SH-SY5Y (cell line): ENCODE data around the gene CLDN20.

Source experiments
- GATA2 ChIP-seq: IDR thresholded peaks from 2 replicates; pipeline ENCODE4 v1.6.1; 2011; ENCODE audit warnings: mild to moderate bottlenecking, low read depth, low read length
- GATA3 ChIP-seq: IDR thresholded peaks from 2 replicates; pipeline ENCODE4 v1.6.1; 2011; ENCODE audit warnings: low read depth, mild to moderate bottlenecking, low read length, moderate library complexity

DNA sequence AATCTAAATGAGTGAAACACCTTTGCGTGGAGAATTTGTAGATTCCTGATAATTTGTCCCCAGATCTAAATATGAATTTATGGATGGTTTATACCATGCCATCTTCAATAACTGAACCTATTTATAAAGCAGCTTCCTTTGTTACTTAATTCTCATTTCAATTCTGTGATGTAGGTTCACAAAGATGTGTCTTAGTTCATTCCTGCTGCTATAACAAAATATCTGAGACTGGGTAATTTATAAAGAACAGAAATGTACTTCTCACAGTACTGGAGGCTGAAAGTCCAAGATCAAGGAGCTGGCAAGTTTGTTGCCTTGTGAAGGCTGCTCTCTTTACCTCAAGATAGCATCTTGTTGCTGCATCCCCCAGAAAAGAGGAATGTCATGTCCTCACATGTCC, 52.6 kb downstream of the CLDN20 start:
- TF ChIP-seq GATA2, result no peak
- no peak for TF ChIP-seq GATA3
